Suprapubic skin (tissue), 4 donors: ENCODE results near the gene KCTD21.

Experiments used
- CTCF ChIP-seq, 2 donors: fragments of 200-600 bp in 1 of 2; fragments of 450-650 bp in 1 of 2; sonication (generic) in 1 of 2; IDR thresholded peaks; one replicate each; pipeline ENCODE4 v1.5.1; 2016 to 2019; ENCODE audit warnings: antibody characterized with exemption in 2 of 2, mild to moderate bottlenecking in 1 of 2, moderate library complexity in 1 of 2
- POLR2A ChIP-seq, 2 donors: fragments of 450-650 bp; IDR thresholded peaks; one replicate each; pipeline ENCODE4 v1.6.1; 2017; ENCODE audit warnings: antibody characterized with exemption in 2 of 2, mild to moderate bottlenecking in 2 of 2, moderate library complexity in 2 of 2
- POLR2AphosphoS5 ChIP-seq, 3 donors: sonication (generic); formaldehyde crosslinking; IDR thresholded peaks; one replicate each; pipeline ENCODE4 v1.6.1; 2017; ENCODE audit warnings: antibody characterized with exemption in 3 of 3

DNA sequence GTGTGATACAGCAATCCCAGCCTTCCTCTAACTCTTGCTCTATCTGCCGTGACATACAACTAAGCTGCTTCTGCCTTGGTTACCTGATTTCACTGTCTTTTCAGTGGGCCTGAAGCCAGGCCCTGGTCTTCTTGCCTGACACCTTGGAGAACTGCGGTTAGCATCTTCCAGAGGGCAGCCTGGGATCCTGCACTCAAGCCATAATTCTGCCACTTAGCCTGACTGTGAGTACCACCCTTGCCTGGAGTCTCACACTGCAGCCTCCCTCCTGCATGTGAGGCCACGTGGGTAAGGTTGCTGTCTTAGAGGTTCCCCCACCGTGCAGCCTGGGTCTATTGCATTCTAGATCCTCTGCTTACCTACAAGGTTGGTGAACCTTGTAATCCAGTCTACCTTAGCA is 36.1 kb upstream of the KCTD21 start:
- TF ChIP-seq POLR2AphosphoS5 (IDR thresholded peaks at IDR 0.05), result no peak
- TF ChIP-seq CTCF (IDR thresholded peaks at IDR 0.05), result no peak
- TF ChIP-seq POLR2A (IDR thresholded peaks at IDR 0.05), result no peak
